ENCODE data around the gene TIMM22.

Gene TIMM22

DNA sequence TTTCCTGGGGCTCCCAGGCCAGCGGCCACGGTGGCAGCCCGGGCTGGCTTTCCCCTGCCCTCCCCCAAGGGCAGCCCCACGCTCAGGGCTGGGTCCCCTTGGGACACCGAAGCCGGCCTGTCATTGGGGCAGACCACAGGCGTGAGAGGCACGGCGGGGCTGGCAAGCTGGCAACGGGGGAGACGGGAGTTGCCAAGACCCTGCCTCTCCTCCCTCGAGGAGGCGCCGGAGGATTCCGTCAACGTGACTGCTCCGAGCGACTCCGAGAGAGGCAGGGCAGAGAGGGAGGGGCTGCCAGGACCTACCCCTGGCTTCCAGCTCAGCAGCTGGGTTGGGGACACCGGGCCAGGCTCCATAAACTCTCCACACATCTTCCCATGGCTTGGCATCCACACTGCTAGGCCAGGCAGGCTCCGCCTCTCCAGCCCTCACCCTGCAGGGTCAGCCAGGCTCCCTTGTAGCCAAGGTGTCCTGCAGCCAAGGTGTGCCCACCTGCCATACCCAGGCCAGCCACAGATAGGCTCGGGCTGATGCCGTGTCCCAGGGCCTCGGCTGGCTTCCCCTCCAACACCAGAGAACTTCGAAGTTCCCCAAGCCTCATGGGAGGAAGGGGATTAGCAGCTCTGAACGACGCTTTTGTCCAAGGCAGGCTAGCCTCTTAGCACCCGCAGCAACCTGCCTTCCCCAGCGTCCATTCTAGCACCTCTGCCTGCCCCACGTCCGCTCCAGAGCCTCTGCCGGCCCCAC lies 25.5 kb downstream of the TIMM22 start:
- DNase-seq, result peak in 1 of 2 experiments; percentile 22

DNA sequence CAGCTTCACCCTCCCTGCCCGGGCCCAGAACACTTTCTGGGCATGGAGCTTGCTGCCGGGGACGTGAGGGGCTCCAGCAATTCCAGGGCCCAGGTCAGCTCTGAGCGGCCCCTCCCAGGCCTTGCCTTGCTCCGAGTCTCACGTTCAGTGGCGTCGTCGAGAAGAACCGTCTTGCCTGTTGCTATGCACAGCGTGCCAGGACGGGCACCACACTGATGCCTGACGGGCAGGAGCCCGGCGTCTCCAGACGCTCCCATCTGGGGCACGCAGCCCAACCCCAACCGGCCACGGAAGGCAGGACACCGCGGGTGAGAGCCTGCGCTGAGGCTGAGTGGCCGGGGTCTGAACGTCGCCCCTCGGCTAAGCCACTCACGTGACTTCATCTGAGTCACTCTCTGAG lies 27.1 kb downstream of the TIMM22 start:
- no peak for DNase-seq

DNA sequence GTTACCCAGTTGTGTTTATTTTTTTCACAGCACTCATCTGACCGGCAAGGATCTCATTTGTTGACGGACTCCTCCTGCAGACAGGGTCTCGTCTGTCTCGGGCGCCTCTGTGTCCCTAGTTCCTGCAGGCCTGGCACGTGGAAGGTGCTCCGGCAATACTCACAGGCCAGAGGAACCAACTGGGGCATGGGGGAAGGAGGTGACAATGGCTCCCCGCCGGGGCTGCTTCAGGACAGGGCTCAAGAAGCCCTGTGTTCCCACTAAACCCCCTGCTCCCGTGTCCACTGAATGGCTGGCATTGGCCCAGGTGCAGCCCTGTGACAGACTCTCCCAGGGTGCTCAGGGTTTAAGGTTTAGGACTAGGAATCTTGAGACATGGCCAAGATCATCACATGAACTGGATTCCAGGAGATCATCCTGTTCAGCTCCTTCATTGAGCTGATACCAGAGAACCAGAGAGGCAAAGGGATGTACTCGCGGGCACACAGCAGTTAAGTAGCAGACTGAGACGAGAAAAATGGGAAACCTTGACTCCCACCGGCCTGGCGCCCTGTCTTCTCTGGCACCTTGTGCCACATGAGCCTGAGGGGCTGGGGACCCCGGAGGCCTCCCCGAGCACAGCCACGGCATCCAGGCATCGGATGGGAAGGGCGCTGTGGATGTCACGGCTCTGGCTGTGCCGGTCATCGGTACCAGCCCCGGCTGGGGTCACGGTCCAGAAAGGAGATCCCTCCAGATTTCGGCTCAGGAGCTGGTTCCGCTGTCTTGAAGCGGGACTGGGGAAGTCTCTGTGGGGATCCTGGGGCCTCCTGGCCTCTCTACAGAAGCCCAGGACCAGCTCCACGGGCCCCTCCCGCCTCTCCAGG lies 29.0 kb downstream of the TIMM22 start:
- no peak for DNase-seq

DNA sequence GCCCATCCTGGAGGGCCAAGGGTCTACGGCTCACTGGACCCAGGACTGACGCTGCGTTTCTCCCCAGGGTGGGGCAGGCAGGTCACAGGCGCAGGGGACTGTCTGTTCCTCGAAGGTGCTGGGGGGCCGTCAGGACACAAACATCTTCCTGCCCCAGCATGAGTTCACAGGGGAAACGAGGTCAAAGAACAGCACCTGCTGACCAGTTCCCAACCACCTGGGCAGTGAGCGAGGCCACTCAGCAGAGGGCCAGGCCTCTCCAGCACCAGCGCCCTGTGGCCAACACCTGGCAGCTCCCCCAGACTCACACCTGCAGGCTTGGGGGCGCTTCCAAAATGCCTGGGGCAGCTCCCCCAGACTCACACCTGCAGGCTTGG lies 29.7 kb downstream of the TIMM22 start:
- no peak for DNase-seq

DNA sequence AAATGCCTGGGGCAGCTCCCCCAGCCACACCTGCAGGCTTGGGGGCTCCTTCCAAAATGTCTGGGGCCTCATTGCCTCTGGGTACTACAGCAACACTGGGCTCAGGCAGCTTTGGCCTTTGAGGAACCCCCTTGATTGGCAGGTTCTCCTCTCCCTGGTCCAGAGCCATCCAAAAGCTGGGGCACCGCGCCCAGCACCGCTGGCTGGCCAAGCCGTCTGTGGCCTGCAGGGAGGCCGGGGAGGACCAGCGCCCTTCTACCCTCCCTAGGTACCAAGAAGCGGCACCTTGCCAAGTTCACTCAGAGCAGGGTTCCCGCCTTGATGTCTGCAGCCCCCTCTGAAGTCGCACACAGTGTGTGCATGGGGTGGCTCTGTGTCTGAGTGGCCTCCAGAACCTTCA lies 30.1 kb downstream of the TIMM22 start:
- DNase-seq, result no peak

DNA sequence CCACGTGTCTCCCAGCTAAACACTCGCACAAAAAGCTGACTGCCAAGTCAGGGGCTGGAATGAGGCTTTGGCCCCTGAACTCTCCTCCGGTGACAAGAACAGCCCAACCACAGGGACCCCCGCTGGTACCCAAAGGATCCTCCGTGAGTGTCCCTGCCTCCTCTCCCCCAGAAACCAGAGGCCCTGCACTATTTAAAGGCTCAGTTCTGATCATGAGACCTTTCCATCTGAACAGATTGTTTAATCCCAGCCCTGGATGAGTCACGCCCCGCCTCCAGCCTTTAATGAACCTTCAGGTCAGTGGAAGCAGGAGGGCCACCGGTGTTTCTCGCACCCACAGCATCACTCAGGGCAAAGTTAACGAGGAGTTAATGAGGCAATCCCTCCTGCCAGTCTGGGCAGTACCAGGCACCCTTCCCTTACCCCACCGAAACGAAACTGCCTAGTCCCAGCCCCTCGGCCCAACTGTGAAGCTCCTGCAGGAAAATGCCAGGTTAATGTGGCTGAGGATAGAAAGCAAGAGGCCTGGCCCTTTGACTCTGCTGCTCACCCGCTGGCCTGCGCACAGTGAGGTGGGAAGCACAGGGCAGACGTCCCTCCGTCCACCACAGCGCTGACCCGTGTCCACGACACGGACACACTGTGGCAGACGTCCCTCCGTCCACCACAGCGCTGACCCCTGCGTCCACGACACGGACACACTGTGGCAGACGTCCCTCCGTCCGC lies 32.4 kb downstream of the TIMM22 start:
- peak in 1 of 2 experiments; percentile 55 for DNase-seq

DNA sequence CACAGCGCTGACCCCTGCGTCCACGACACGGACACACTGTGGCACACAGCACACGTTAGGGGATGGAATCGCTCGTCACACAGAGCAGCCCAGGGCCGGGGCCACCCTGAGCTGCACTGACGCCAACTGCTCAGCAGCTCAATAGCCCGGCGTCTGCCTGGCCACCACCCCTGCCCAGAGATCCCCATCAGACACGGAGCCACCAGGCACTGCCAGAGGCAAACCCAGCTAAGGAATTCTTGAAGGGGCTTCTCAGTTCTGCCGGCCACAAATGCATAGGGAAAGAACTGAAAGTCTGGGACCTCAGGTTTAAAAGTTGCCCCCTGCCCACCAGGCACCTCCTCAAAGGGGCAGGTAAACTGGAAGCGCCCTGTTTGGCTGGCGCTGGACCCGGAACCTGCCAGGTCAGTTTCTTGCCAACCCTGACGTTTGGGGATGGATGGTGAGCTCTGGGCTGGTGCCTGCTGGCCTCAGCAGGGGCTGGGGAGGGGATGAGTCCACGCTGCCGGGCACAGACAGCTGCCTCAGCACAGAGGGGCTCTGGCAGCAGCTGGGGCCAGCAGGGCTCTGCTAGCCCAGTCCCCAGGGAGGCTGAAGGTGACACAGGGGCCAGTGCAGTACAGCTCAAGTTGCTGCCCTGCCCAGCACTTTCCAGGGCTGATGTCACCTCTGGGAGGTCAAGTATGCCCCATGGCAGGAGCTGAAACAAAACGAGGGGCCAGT lies 33.2 kb downstream of the TIMM22 start:
- DNase-seq, result peak in 1 of 2 experiments; percentile 52

DNA sequence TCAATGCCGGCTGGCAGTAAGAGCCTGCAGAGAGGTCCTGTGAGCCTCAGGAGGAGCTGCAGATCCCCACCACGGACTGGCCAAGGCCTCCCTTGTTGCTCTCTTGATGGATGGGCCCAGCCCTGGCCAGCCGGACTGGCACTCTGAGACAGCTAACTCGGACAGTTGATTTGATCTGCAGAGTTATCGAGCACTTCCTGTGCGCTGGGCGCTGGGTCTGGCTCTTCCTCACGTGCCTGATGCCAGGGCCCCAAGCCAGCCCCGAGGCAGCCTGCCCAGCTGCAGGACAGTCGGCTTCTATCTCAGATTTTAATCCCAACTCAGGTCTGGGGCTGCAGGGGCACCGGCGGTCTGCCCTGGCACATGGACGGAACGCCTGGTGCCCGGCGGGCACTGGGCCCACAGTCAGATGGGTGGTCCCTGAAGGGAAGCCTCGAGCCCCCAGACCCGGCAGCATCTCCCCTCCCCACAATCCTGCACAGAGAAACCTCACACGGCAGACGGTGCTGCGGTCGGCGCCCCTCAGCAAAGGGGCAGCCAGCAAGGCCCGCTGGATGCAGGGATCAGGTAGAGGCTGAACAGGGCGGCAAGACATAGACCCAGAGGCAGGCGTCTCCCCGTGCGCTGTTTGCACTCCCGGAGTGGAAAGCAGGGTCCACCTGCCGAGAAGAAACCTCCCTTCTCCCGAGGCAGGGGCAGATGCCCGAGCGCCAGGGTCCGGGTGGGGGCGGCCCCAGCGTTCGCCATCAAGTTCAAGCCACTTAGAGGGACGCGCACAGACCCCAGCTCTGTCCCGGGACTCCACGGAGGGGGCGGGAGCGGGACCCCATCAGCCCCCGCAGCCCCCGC lies 34.0 kb downstream of the TIMM22 start:
- no peak for DNase-seq

DNA sequence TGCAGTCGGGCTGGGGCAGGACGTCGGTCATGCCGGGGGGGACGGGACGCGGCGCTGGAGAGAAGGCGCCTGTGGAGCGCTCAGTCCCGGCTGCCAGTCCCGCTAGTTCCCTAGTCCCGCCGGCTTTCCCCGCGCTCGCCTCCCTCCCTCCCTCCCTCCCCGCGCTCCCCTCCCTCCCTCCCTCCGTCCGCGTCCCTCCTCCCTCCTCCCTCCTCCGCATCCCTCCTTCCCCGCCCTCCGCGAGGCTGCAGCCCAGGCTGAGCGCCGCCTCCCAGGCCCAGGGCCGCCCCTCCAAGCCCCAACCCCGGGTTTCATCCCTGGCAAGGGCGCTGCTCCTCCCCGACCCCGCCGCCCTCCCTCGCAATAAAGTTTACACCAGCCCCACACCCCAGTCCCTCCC lies 34.8 kb downstream of the TIMM22 start:
- DNase-seq, result no peak

DNA sequence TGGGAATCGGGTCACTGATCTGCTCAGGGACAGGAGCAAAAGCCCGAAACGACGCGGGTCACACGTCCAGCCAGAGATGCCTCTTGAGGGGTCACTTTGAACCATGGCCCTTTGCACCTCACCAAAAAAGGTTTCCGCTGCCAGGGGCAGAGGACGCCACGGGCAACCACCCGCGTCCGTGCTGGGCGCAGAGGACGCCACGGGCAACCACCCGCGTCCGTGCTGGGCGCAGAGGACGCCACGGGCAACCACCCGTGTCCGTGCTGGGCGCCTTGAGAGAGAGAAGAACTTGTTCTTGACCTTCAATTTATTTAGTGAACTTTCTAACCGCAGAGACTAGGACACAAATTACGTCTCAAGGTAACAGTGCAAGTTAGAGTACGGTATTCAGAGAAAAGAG lies 35.5 kb downstream of the TIMM22 start:
- DNase-seq, result no peak

DNA sequence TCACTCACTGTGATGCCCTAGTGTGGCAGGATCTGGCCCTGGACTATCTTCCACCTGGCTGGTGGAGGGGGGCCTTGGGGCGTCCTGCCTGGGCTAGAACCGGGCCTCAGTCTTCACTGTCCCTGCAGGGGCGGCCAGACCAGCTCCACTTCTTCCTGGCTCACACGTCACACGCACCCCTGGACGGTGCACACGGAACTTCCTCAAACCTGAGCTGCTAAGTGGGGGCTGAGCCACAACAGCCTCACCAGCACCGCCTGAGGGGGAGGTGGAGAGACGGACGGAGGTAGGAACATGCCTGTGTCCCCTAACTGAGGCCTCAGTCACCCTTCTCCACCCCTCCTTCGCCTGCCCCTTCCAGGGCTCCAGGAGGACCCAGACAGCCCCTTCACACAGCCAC lies 36.6 kb downstream of the TIMM22 start:
- DNase-seq, result no peak

DNA sequence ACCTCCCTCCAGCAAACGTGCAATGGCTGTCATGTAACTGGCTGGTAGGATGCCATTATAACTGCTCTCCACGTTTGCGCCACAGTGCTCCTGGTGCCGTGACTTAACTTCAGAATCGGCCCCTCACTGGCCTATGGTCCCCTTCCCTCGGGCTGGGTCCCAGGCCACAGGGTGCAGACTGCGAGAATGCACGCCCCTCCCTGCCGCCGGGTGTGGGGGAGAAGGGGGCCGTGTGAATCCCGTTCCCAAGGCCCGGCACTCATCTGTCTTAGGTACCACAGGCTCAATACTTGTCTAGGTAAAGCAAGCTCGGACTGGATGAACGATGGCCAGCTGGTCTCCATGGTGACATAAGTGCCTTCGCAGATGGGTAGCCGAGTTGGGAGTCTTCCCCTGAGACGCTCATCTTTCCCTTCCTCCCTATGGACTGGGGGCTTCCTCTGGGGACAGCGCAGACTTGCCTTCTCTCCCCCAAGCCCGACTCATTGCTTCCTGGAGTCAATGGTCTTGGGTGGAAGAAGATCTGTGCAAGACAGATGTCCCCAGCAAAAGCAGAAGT lies 37.8 kb downstream of the TIMM22 start:
- peak; percentile 95 to 98 for DNase-seq

DNA sequence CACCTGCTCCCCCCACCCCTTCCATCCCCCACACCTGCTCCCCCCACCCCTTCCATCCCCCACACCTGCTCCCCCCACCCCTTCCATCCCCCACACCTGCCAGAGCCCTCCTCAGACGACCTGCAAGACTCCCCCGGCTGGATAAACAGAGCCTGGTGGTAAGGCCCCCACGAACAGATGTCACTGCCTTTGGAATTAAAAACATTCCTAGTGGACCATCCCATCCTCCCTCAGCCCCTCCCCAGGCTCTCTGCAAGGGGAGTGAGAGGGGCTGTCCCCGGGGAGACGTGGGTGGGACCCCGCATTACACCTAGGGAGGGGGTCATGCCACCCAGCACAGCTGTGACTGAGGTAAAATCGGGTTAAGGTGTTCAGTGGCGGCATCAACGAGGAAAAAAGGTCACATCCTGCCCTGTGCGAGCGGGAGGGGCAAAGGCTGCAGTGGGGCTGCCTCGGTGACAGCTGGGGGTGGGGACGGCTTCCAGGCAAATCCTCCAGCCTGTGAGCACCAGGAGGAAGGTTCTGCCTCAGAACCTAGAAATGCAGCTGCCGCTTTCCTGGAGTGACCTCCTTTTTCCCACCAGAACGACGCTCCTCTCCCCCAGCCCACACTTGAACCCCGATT lies 38.7 kb downstream of the TIMM22 start:
- peak; percentile 75 to 94 for DNase-seq

DNA sequence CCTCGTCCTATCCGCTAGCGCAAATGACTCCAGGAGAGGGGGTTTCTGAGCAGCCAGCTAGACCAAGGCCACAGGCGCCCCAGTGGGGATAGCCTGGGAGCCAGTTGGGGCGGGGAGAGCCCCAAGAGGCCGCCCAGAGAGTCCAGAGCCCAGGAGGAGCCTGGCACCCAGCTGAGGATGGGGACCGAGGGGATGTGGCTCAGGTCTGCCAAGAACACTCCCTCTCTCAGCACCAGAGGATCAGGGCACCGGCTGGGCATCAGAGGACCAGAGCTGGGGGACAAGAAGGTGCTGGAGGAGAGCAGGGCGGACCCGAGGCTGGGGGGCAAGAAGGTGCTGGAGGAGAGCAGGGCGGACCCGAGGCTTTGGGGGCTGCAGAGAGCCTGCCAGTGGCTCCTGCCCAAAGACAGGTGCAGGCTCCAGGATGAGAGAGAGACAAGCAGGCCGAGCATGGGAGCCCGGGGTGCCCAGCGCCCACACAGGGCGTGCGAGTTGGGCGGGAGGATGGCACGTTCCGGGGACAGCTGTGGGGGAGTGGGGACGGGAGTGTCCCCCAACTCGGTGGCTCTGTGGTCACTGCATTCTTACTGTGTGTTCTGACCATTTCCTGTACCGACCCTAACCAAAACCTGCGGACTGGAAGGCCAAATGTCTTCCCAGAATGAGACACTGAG lies 39.4 kb downstream of the TIMM22 start:
- no peak for DNase-seq

DNA sequence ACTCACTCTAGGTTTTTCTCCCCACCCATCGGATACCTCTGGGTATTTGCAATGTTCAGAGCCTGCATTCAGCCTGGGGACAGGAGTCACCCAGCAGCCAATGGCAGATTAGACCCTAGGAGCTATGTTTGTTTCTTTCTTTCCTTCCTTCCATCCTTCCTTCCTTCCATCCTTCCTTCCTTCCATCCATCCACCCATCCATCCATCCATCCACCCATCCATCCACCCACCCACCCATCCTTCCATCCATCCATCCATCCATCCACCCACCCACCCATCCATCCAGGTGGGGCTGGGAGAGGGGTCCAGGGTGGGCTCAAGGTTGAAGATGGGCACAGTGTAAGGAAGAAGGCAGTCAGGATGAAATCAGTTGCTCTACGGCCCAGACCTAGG lies 39.9 kb downstream of the TIMM22 start:
- no peak for DNase-seq

DNA sequence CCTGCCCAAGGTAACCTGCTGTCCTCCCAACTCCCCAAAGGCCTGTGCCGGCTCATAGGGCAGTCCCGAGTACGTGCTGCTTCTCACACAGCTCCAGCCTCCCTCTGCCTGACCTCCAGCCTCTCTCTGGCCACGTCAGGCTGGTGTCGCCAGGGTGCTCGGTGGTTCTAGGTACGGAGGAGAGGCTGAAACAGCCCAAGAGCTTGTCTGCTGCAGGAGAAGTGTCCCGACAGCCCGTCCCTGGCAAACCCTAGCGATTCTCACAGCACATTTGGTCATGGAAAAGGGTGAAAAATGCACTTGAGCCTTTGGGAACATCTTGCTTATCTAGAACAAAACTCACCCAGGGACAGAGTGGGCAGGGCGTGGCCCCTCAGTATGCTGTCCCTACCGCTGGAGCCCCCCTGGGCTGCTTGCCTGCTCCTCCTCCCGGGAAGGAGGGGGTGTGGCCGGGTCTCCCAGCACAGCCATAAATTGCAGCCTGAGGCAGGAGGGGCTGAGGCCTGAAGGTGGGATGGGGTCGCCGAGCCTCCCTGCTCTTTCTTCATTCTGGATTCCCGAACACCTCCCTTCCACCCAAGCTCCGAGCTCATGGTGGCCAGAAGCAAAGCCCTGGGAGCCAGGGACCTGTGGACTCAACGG lies 40.4 kb downstream of the TIMM22 start:
- no peak for DNase-seq

DNA sequence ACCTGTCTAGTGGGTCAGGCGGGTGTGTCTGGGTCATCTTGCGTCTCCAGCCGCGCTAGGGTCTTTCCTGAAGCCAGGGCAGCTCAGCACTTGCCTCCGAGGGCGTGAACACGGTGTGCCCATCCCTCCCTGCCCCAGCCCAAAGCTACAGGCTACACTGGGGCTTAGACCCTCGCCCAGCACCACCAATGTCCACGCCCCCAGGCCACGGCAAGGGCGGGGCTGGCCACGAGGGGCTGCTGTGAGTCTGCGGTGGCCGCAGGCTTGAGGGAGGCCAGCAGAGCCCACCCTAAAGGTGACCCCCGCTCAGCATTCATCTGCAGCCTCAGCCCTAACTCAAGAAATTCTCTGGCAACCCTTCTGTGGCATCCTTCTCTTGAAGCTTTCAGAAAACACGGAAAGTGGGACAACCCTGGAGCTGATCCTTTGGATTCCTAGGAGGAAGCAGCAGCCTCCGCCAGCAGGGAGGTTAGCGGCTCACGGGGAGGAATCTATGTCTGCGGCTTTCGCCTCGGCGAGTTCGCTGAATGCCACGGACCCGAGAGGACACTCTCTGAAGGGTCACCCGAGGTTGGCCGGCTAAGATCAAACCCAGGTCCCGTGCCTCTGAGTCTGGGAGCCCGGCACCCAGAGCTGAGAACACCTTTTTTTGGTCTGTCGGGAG lies 41.7 kb downstream of the TIMM22 start:
- DNase-seq, result peak in 1 of 2 experiments; percentile 17

DNA sequence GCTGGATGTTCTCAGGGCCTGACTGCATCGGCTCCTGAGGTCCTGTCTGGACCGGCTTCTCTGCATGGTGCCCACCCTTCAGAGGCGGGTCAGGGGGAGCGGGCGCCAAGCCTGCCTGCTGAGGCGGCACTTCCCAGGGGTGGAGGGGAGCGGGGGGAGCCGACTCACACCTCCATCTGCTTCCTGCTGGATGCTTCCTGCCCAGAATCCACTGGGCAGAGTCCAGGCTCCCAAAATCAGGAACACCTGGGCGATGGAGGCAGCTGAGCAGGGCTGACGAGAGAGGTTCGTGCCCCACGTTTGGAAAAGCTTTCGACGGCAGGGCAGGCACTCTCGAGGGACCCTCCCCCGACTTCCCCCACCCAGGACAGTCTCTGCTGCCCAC lies 42.2 kb downstream of the TIMM22 start:
- DNase-seq, result peak; percentile 57 to 68

DNA sequence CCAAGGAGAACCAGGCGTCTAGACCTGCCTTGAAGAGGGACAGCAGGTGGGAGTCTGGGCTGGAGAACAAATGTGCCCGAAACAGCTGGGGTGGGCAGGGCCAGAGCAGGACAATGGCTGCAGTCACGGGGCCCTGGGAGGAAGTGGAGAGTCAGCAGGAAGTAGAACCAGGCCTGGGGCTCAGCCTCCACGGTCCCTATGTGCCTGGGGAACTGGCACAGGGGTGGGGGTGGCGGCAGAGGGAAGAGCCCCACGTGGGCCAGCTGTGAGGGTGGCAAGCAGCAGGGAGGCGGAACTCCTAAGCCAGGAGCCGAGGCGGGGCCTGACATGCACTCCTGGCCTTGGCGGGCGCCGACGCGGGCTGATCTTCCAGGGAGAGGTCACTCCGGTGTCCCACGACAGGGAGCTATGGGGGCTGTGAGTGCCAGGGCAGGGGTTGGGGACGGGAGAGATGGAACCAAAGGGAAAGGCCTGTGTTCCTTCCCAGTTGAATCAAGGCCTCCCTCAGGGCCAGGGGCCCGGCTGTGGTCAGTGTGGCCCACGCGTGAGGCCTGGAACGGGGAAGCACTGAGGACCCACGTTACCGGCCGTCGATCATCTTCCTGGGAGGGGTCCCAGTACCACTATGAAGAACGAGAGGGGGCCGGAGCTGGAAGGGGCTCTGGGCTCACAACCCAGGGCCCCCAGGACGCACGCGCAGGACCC lies 42.7 kb downstream of the TIMM22 start:
- peak; percentile 84 to 87 for DNase-seq
